ENCODE results near the gene MINDY4B.

Gene MINDY4B

GRCh38 chr3:150844484-150844883 lies 60.8 kb downstream of the MINDY4B start:
- DNase-seq (ENCODE audit: low read depth in 2 of 2): no peak

- no peak for DNase-seq (ENCODE audit: low read depth in 2 of 2)
Observed at GRCh38 chr3:150843241-150843640, 62.0 kb downstream of the MINDY4B start.

- no peak for DNase-seq (ENCODE audit: low read depth in 2 of 2)
Observed at GRCh38 chr3:150840802-150841515, 64.3 kb downstream of the MINDY4B start.

- DNase-seq (ENCODE audit: low read depth in 2 of 2): no peak
Observed at GRCh38 chr3:150830745-150831144, 74.5 kb downstream of the MINDY4B start.

GRCh38 chr3:150830094-150830681 lies 75.1 kb downstream of the MINDY4B start:
- DNase-seq (ENCODE audit: low read depth in 2 of 2): no peak

GRCh38 chr3:150829408-150829807 lies 75.8 kb downstream of the MINDY4B start:
- no peak for DNase-seq (ENCODE audit: low read depth in 2 of 2)

- no peak for DNase-seq (ENCODE audit: low read depth in 2 of 2)
Observed at GRCh38 chr3:150828997-150829396, 76.2 kb downstream of the MINDY4B start.

GRCh38 chr3:150828261-150828660 lies 77.0 kb downstream of the MINDY4B start:
- no peak for DNase-seq (ENCODE audit: low read depth in 2 of 2)

DNA sequence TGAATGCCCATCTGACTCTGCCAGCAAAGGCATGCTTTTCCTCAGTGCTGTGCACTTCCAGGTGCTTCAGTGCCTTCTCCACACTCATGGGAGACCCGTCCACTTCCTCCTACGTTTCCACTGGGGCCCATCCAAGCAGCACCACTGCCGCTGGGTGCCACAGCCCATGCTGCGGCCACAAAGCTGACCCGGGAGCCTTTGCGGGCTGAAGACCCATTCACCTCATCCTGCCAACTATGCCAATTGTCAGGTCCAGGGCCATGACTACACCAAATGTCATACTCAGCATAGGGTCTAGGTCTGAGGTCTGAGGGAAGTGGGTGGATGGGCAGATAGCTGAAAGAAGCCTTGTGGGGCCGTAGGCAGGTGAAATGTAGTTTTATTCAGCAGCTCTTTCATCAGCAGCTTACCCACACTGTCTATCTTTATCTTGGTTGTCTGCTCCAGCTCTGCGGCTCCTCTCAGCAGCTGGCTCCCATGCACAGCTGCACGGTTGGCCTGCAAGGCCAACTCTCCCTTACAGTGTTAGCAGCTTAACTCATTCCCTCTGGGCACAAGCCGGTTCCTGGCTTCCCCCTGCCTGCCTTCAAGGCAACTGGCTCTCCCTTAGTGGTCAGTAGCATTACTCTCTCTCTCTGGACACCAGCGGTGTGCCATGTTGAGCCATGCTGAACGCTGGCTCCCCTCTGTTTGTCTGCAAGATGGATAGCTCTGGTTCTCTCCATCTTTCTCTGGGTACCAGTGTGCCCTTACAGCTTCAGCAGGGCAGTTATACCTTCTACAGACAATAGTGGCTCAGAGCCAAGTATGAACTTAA lies 78.6 kb downstream of the MINDY4B start:
- DNase-seq (ENCODE audit: low read depth in 2 of 2): no peak

- no peak for DNase-seq (ENCODE audit: low read depth in 2 of 2)
Observed at GRCh38 chr3:150825916-150826377, 79.3 kb downstream of the MINDY4B start.

DNA sequence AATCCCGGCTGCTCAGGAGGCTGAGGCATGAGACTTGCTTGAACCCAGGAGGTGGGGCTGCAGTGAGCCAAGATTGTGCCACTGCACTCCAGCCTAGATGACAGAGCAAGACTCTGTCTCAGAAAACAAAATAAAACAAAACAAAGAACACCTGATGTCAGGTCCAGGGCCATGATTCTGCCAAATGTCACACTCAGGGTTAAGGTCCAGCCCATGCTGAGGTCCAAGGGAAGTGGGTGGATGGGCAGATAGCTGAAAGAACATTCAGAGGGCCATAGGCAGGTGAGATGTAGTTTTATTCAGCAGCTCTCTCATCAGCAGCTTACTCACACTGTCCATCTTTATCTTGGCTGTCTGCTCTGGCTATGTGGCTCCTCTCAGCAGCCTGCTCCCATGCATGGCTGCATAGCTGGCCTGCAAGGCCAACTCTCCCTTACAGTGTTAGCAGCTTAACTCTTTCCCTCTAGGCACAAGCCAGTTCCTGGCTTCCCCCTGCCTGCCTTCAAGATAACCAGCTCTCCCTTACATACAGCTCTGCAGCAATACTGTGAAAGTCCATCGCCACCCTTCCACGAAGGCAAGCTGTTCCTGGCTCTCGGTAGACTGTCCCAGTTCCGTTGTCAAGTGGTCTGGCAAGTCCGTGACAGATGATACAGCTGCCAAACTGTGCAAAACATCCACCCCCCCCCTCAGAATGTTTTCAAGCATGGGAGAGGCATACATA lies 79.9 kb downstream of the MINDY4B start:
- DNase-seq (ENCODE audit: low read depth in 2 of 2): no peak

DNA sequence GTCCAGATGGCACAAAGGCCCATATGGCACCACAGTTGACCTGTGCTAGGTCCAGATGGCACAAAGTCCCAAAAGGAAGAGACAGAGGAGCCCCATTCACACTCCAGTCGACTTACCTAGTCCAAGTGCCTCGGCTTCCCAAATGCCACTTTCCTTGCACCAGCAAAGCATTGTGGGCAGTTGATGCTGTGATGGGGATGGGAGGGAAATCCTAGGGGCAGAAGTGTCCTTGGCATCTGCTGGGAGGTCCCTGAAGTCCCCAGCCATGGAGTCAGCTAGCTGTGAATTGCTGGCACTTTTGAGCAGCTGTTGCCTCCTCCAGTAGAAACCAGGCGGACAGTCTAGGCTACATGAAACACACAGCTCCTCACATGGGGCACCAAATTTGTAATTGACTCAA lies 82.0 kb downstream of the MINDY4B start:
- no peak for DNase-seq (ENCODE audit: low read depth in 2 of 2)

DNA sequence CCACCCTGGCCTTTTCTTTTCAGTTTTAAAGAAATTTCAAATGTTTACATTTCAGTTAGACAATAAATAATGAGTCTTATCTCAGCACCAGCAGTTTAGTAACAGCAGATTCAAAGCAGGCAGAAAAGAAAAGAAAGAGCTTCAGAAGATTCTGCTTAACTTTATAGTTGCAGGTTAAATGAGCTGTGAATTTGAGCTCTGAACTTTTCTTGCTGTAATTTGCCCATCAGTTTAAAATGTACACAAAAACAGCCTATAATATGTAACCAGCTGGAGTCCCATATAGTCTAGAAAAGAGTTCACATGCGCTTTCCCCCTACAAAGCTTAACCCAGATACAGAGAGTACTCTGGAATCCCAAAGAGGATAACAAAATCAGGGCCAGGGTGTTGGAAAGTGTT lies 82.6 kb downstream of the MINDY4B start:
- DNase-seq (ENCODE audit: low read depth in 2 of 2): no peak

All from fibroblast of skin of left biceps (primary cell).